ENCODE results near the gene UBE2J1. TPM values are rescaled to one million over a fixed set of nuclear protein-coding genes. Genes with fewer than 3 reads are reported as not detected.
A peak's percentile ranks its signal among the peaks of the same experiment; 100 is the strongest.

The UBE2J1 gene
- total RNA-seq, 1 experiment from 2014 or later: 23.3 TPM

DNA sequence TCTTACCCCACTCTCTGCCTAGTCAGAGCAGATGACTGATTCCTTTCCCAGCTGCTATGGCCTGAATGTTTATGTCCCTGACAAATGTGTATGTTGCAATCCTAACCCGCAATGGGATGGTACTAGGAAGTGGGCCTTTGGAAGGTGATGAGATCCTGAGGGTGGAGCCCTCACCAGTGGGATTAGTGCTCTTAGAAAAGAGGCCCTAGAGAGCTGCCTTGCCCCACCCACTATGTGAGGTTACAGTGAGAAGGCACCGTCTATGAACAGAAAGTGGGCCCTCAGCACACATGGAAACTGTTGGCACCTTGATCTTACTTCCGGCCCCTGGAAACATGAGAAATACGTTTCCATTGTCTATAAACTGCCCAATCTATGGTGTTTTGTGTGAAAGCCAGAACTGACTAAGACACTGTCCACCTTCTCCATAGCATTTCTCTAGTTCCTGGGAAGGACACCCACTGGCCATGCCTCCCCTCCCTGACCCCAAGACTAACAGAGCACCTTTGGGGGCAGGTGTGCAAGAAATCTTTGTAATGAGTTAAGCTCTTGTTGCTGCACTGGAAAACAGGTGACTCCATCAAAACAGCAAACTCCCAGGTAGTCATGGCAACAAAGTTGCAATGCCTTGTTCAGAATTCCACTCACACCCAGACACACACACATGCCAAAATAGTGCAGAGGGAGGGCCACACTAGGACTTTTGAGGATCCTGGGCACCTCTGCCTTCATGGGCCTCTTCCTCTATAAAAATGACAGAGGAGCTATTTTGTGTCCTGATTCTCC, 53.6 kb downstream of the UBE2J1 start:
- Histone ChIP-seq H3K27me3 (ENCODE audit: insufficient read depth, low read length) (peaks cover 11% of the 10 kb centered on the region; the same call in 1 of the 2 replicates), H3K36me3 (ENCODE audit: control insufficient read depth in 1 of 2, insufficient read depth in 2 of 2, low read length in 2 of 2) (no peaks in the 10 kb centered on the region), H3K9me2 (ENCODE audit: insufficient read depth) (no peaks in the 10 kb centered on the region), H4K20me1 (ENCODE audit: insufficient read depth) (no peaks in the 10 kb centered on the region), H3K4me2 (ENCODE audit: low read length) (peak overlapping the region; percentile 96), H3K4me1 (ENCODE audit: control insufficient read depth in 1 of 2, insufficient read depth in 2 of 2, low read length in 2 of 2) (peaks cover 20 to 33% of the 10 kb centered on the region in 2 experiments), H3K9ac (ENCODE audit: low read length) (no peak overlapping the region), H2AFZ (ENCODE audit: low read depth, low read length, poor library complexity, severe bottlenecking) (no peak overlapping the region), H3K9me3 (ENCODE audit: control insufficient read depth in 1 of 2, insufficient read depth in 1 of 2, low read depth in 1 of 2, low read length in 2 of 2) (no peaks in the 10 kb centered on the region; a peak in 1 of 4 replicates), H3K4me3 (replicated peaks in 1 of 2; ENCODE audit: low read depth in 1 of 2, low read length in 2 of 2) (peak overlapping the region in 1 of 2 experiments; percentile 59; a peak in 2 of 4 replicates), H3K27ac (ENCODE audit: low read depth, low read length) (peak overlapping the region; percentile 28; the same call in 1 of the 2 replicates), H3K79me2 (ENCODE audit: insufficient read depth, low read length) (no peaks in the 10 kb centered on the region)
- ChIA-PET CTCF (interaction anchor here (1.0 to 2.2 kb wide), 6 partner anchors 17 to 316 kb away, joined by 3 to 7 read pairs (median 6); no protein-coding TSS in a partner anchor), POLR2A (interaction anchor here (0.7 to 1.3 kb wide), 4 partner anchors 21 to 119 kb away, joined by 3 read pairs; partner anchors contain the start of gene UBE2J1), RAD21 (ENCODE audit: low non-redundant PET in 1 of 2, low total read pairs in 2 of 2, uncharacterized antibody in 2 of 2, unreplicated experiment in 2 of 2) (interaction anchor here (0.6 to 1.0 kb wide), 2 partner anchors 32 to 54 kb away, joined by 3 read pairs; partner anchors contain the start of gene UBE2J1 (in 1 of the 2))
- TF ChIP-seq CEBPB (IDR thresholded peaks at IDR 0.05; ENCODE audit: low read depth): peak; percentile 97
- TF ChIP-seq TCF7L2 (IDR thresholded peaks at IDR 0.05; ENCODE audit: borderline replicate concordance, extremely low read depth, insufficient read depth, insufficient read length): peak; percentile 94
- TF ChIP-seq, protein P1, sequence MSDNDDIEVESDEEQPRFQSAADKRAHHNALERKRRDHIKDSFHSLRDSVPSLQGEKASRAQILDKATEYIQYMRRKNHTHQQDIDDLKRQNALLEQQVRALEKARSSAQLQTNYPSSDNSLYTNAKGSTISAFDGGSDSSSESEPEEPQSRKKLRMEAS (IDR thresholded peaks at IDR 0.05): peak; percentile 17; the same call in 1 of the 2 replicates
- TF ChIP-seq, protein P2, sequence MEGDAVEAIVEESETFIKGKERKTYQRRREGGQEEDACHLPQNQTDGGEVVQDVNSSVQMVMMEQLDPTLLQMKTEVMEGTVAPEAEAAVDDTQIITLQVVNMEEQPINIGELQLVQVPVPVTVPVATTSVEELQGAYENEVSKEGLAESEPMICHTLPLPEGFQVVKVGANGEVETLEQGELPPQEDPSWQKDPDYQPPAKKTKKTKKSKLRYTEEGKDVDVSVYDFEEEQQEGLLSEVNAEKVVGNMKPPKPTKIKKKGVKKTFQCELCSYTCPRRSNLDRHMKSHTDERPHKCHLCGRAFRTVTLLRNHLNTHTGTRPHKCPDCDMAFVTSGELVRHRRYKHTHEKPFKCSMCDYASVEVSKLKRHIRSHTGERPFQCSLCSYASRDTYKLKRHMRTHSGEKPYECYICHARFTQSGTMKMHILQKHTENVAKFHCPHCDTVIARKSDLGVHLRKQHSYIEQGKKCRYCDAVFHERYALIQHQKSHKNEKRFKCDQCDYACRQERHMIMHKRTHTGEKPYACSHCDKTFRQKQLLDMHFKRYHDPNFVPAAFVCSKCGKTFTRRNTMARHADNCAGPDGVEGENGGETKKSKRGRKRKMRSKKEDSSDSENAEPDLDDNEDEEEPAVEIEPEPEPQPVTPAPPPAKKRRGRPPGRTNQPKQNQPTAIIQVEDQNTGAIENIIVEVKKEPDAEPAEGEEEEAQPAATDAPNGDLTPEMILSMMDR (IDR thresholded peaks at IDR 0.05 in 2 of 3, conservative IDR thresholded peaks at IDR 0.05 in 1 of 3; ENCODE audit: borderline replicate concordance in 1 of 3, insufficient read depth in 1 of 3, low read depth in 2 of 3, low read length in 2 of 3): no peak
- peak; percentile 62 for TF ChIP-seq SP1 (IDR thresholded peaks at IDR 0.05; ENCODE audit: low read depth)
- intact Hi-C loops (cut with micrococcal nuclease): loop anchor here (5.0 kb wide), 1 partner anchor 53 kb away; the partner anchor contains the start of gene UBE2J1
- BruUV-seq (replicated peaks): no TSS peak
- DNase-seq (ENCODE audit: low read depth, low spot score): peak; percentile 58
- ATAC-seq: peak; percentile 37
